GM12891 (cell line): ENCODE data around the gene VAV2.

Experiments
- DNase-seq: peaks from one replicate; pipeline ENCODE4 v3.0.0; 2011; ENCODE audit warnings: low spot score; ENCODE audit not compliant: insufficient read length
- FAIRE-seq: peaks from 2 replicates; lab custom pipeline; 2011; peaks lifted over from hg19 to GRCh38; lab: Jason Lieb, UNC
- PAX5 ChIP-seq: IDR thresholded peaks from 2 replicates; pipeline ENCODE4 v1.6.1; 2011; ENCODE audit warnings: low read length, moderate library complexity, mild to moderate bottlenecking; ENCODE audit not compliant: insufficient read depth, severe bottlenecking
- POLR2A ChIP-seq: IDR thresholded peaks from 2 replicates; pipeline ENCODE4 v1.6.1; 2011; ENCODE audit warnings: low read depth, low read length, control low read depth
- POLR2AphosphoS5 ChIP-seq: IDR thresholded peaks from 2 replicates; pipeline ENCODE4 v1.6.1; 2011; ENCODE audit warnings: low read depth, low read length, control low read depth
- POU2F2 ChIP-seq: IDR thresholded peaks from 2 replicates; pipeline ENCODE4 v1.6.1; 2011; ENCODE audit warnings: low read depth, mild to moderate bottlenecking, control low read depth, low read length, moderate library complexity
- SPI1 ChIP-seq: IDR thresholded peaks from 2 replicates; pipeline ENCODE4 v1.6.1; 2011; ENCODE audit warnings: low read depth, low read length, control low read depth
- TAF1 ChIP-seq: IDR thresholded peaks from 2 replicates; pipeline ENCODE4 v1.6.1; 2011; ENCODE audit warnings: low read depth, low read length, control low read depth

The VAV2 gene

DNA sequence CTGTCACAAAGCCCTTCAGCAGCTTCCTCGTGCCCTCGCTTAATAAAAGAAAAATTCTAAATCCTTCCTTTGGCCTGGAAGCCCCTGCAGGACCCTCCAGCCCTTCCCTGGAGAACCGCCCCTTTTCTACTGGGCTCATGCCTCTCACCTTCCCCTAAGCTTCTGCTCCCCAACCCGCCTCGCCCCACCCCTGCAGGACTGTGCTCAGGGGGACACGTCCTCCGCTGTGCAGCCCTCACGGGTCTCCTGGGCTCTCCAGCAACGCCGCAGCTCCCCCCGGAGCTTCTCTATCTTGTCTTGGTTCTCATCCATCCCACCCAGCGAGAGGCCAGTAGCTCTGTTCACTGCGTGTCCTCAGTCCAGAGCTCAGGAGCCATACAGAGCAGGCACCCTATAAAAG lies 188.4 kb downstream of the VAV2 start:
- no peak for DNase-seq
- no peak for TF ChIP-seq PAX5
- no peak for TF ChIP-seq POLR2A
- TF ChIP-seq POLR2AphosphoS5, result no peak
- TF ChIP-seq TAF1, result no peak
- no peak for TF ChIP-seq SPI1
- TF ChIP-seq POU2F2, result no peak
- no peak for FAIRE-seq

- TF ChIP-seq SPI1 (no peak), TAF1 (no peak), POU2F2 (no peak), PAX5 (no peak), POLR2AphosphoS5 (no peak), POLR2A (no peak)
- DNase-seq (no peak), FAIRE-seq (no peak)
These were observed 189.0 kb downstream of the VAV2 start for GRCh38 chr9:133803028-133803585.

DNA sequence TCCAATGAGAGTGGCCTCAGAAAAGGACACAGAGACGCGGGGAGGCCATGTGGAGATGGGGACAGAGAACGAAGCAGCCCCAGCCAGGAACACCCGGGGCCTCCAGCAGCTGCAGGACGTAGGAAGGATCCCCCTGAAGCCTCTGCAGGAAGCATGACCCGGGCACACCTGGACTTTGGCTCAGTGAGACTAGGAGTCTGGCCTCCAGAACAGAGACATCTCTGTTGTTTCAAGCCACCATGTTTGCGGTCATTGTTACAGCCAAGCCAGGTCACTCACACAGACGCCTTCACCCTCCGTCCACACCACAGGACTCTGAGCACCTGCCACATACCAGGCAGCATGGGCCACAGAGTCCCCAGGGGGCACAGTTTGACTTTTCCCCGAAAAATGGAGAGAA lies 190.4 kb downstream of the VAV2 start:
- DNase-seq (no peak), FAIRE-seq (no peak)
- no peak for TF ChIP-seq TAF1
- no peak for TF ChIP-seq PAX5

DNA sequence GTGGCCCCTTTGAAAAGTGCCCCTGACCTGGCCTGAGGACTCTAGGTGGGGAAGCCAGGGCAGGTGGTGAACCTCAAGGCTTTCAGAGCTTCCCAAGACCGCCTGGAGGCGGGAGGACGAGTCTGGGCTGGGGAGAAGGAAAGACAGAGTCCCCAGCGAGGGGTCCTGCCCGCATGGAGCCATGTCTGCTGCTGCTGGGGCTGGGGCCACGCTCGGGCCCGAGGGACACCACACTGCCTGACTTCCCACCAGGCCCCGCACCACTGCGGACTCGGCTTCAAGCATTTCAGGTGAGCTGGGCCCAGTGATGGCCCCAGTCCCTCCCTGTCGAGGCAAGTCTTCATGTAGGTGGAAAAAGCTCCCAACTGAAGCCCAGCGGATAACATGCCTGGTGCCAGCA lies 191.9 kb downstream of the VAV2 start:
- TF ChIP-seq POLR2AphosphoS5 (no peak), POU2F2 (no peak), TAF1 (no peak), PAX5 (no peak), POLR2A (no peak), SPI1 (no peak)
- DNase-seq (no peak), FAIRE-seq (no peak)

DNA sequence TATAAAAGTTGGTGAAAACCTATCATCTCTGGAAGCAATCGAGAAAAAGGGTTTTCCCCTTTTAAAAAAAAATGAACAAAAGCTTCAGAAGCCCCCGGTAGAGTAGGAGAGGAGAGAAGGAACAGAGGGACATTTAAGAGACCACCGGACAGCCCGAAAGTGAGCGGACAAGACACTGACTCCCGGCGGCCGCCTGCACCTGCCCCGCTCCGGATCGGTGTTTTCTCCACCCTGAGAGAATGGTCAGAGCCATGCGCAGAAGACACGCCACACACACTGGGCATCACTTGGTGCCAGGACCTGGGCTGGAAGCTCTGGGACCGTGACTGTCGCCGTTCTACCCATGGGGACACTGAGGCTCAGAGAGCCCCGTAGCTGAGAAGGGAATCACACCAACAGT lies 192.4 kb downstream of the VAV2 start:
- TF ChIP-seq TAF1, result no peak
- no peak for TF ChIP-seq POU2F2
- TF ChIP-seq POLR2AphosphoS5, result no peak
- no peak for TF ChIP-seq PAX5
- TF ChIP-seq POLR2A, result no peak
- no peak for FAIRE-seq
- no peak for DNase-seq

- DNase-seq (no peak), FAIRE-seq (no peak)
- TF ChIP-seq TAF1, result no peak
- no peak for TF ChIP-seq POLR2AphosphoS5
- no peak for TF ChIP-seq SPI1
- no peak for TF ChIP-seq PAX5
- TF ChIP-seq POU2F2, result no peak
These were observed 193.0 kb downstream of the VAV2 start for GRCh38 chr9:133799106-133799505.

GRCh38 chr9:133798160-133798559 lies 194.0 kb downstream of the VAV2 start:
- DNase-seq, result no peak
- TF ChIP-seq POLR2A (no peak), POLR2AphosphoS5 (no peak), POU2F2 (no peak), TAF1 (no peak), SPI1 (no peak), PAX5 (no peak)
- FAIRE-seq, result no peak

GRCh38 chr9:133797406-133798105 lies 194.6 kb downstream of the VAV2 start:
- TF ChIP-seq TAF1 (no peak), POU2F2 (no peak), SPI1 (no peak), POLR2AphosphoS5 (no peak)
- no peak for FAIRE-seq
- no peak for DNase-seq

GRCh38 chr9:133796562-133796961 lies 195.6 kb downstream of the VAV2 start:
- DNase-seq (no peak), FAIRE-seq (no peak)
- TF ChIP-seq POLR2AphosphoS5 (no peak), PAX5 (no peak), SPI1 (no peak), POU2F2 (no peak), POLR2A (no peak), TAF1 (no peak)

- DNase-seq (no peak), FAIRE-seq (no peak)
- TF ChIP-seq POU2F2 (no peak), POLR2AphosphoS5 (no peak), TAF1 (no peak), POLR2A (no peak), SPI1 (no peak), PAX5 (no peak)
These were observed 197.1 kb downstream of the VAV2 start for GRCh38 chr9:133795049-133795448.
